ENCODE measurements around the gene TSPAN4.

The TSPAN4 gene, protein sequence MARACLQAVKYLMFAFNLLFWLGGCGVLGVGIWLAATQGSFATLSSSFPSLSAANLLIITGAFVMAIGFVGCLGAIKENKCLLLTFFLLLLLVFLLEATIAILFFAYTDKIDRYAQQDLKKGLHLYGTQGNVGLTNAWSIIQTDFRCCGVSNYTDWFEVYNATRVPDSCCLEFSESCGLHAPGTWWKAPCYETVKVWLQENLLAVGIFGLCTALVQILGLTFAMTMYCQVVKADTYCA

DNA sequence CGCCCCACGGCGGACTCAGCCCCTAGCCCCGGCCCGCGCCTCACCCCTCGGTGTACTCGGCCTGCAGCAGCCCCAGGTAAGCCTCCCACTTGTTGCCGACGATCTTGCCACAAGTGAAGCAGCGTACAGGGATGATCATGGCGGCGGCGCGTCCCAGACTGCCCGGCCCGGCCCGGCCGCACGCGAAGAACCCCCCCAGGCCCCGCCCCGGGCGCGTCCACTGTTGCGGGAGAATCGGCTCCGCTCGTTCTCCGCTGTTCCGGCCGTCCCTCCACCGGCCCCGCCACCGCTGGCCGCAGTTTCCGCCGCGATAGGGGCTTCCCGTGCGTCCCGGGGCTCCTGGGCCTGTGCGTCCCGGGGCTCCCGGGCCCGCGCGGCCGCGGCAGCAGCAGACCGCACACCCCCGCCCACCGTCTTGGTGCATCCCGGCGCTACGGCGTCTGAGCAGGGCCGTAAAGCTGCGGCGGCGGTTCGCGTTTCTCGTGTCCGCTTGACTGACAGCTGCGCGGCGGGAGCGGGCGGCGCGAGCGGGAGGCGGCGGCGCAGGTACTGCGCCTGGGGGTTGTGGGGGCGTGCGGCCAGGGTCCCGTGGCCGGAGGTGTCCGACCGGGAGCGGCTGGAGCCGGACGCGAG lies at the start of gene TSPAN4, which contains the start of gene POLR2L:
TSPAN4 (plus strand) TSS at position 483 of the 633 bp plus-strand sequence. CDS start 7,453 bp downstream, outside the sequence.
POLR2L (minus strand) TSS at position 160 of the 633 bp plus-strand sequence; CDS start at position 139, 21 bp downstream.
- peak; percentile 52 to 97 for DNase-seq

DNA sequence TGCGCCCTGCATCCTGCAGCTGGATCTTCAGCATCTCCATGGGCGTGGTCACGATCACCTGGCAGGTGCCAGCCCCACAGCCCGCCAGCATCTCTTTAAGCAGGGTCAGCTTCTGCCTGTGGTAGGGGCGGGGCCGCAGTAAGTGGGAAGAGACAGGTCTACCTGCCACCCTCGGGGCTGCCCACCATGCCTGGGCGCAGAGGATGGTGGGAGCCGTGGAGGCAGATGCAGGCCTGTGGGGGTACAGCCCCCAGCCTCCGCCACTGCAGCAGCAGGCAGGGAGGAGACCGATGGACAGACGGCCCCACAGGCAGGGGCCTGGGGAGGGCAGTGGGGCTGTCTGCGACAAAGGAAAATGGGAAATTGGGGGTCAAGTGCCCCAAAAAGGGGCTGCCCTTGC lies 49.8 kb upstream of the TSPAN4 start:
- peak in 1 of 2 experiments; percentile 55 for DNase-seq

DNA sequence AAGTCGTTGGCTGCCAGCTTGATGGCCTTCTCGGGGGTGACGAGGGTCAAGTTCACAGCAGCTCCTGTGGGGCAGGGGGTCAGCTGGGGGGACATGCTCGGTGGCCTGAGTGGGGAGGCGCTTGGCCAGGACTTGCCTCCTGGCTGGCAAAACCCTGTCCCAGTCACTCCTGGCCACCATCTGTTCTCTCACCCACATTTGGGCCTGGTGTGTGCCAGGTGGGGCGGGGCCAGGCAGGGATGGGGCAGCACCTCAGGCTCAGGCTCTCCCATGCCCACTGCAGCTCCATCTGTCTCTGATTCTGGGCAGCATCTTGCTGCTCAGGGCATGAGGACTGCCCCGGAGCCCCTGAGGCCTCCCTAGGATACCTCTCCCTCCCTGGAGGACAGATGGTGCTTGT lies 49.1 kb upstream of the TSPAN4 start:
- no peak for DNase-seq

DNA sequence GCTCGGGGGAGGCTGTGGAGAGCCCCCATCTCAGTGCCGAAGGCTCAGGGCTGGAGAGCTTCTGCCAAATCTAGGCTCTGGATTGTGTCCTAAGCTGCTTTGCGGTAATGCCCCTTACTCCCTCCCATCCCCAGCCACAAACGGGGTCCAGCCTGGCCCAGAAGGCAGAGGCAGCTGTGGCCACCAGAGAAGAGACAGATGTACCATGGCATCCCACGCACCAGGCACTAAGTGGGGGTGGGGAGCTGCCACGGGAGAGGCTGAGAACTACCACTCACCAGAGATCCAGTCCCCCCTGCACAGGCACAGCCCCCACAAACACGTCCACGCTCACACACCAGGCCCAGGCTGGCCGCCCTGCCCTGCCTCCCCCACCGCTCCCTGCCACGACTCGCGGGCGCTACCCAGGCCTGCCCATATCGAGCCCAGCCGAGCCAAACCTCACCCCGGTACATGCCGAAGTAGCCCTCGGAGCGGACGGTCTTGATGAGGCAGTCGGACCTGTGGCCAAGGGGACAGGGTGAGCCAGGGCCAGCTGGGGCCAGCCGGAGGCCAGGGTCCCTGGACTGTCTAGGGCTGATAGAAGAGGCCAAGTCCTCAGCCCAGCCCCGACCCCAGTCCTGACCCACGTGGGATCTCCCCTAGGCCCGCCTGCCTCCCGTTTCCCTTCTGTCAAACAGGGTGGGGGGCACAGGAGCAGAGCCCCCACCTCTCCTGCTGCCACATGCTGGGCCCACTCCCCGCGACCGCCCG lies 48.5 kb upstream of the TSPAN4 start:
- no peak for DNase-seq

DNA sequence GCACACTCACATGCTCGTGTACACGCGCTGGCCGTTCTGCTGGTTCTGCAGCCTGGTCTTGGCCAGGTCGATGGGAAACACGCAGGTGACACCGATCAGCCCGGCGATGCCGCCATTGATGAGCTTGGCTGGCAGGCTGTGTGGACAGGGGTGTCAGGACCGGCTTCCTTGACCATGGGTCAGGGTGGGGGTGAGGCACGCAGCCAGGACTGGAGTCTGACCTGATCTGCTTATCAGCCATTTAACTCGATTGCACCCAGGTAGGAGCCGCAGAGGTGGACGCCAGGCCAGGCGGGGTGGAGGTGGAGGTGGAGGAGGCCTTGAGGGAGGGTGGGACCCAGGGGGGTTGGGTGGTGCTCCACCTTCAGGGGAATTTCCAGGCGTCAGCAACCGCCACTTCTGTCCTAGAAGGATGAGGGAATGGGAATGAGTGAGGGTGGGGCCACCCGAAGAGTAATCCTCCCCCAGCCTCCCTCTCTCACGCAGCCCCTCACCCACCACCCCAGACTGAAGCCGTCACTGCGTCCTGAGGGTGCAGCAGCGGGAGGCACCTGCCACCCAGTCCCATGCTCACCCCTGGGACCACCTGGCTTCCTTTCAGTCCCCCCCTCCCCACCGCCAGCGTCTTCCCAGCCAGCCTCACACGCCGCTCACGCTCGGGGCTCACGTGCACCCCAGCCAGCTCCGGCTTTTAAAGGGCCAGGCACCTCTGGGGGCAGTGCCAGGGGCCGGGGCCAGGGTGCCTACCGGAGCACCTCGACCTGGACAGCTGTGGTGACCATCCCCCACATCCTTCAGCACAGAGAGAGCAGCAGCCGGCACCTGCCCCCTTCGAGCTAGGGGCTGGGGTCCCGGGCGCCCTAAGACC lies 47.7 kb upstream of the TSPAN4 start:
- peak in 1 of 2 experiments; percentile 71 for DNase-seq

DNA sequence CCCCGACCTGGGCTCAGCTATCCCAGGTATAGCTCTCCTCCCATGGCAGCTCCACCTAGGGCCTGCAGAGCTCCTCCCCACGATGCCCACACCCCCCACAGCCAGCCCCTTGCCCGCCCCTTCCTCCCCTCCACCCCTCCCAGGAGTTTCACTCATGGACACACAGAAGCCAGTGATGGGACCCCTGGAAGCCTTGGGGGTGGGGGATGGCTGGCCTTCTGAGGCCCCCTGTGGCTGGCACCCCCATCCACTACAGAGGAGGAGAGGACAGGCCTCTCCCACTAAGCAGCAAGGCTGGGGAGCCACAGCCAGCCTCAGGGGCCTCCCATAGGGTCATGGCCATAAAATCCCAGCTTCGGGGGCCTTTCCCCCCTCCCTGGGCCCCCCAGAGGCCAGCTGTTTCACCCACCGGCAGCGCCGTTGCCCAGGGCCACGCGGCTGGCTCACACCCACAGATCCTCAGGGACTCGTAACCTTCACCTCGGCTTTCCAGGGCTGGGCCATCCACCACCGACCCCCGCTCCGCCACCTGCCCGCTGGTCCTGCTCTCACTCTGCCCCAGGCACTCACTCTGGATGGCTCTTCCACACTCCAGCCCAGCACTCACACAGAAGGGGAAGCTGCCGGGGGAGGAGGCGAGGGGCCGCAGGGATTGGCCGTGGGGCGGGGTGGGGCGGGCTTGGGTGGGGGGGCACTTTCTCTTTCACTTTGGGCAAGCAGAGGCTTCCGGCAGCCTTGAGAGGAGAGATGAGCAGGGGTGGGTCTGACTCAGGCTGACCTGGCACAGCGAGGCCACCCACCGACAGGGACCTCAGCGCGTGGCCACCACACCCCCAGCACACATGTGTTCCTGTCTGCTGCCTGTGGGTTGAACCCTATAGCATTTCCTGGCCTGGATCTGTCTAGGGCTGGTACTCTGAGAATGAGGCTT lies 46.8 kb upstream of the TSPAN4 start:
- DNase-seq = peak; percentile 74 to 91

DNA sequence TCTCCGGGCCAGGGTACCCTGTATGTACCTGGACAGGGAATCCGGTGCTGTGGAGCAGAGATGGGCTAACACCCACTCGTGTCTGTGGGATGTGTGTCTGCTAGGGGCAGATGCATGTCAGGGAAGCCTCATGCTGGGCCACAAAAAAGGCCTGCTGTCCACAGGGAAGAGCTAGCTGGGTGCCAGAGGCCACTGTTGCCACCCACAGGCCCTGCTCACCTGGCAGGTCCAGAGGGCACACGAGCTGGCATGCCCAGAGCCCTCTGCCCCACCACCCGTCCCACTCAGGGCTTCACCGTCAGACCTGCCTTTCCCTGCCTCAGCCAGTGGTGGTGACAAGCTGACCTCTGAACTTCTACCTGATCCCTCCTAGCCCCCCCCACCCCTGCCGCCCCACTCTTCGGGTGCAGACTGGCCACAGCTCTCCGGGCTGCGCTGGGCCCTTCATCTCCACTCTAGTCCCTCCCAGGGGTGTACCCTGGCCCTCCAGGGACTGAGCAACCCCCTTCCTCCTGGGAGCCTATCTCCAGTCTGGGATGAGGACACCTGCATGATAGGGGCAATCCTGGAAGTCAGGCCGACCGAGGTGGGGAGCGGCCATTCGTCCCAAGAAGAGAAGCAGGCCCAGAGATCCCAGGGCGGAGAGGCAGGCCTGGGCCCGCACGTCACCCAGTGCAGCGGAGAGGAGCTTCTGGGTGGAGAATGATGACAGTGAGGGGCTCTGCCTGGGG lies 45.9 kb upstream of the TSPAN4 start:
- no peak for DNase-seq

DNA sequence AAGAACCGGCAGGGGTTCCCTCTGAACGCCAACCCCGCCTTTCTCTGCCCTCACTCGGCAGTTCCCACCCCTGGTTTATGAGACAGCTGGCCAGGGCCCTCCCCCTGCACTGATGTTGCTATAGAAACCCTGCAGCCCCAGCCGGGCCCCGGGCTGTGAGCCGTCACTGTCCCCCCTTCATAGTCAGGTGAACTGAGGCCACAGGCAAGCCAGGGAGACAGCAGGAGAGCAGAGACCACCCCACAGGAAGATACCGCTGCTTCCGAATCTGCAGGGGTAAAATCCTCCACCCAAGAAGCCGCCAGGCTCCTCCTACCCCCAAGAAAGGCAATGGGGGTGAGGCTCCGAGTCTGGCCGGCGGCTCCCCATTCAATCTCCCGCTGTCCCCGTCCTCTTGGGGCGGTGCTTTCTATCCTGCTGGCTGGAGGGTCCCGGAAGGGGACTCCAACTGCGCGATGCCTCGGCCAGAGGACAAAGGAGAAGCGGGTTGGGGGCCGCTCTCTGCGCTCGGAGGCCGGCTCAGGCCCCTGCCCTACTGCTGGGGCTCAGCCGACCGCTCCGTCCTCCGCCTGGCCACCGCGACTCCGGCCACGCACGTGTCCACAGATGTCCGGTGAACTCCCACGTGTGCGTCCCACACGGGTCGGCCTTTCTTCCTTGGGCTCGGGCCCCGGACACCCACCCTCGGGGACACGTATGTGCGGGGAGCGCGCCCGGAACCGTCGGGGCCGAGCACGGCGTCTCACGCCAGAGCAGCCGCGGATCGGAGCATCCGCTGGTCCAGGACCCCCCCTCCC lies 45.2 kb upstream of the TSPAN4 start:
- DNase-seq = peak; percentile 81 to 94

DNA sequence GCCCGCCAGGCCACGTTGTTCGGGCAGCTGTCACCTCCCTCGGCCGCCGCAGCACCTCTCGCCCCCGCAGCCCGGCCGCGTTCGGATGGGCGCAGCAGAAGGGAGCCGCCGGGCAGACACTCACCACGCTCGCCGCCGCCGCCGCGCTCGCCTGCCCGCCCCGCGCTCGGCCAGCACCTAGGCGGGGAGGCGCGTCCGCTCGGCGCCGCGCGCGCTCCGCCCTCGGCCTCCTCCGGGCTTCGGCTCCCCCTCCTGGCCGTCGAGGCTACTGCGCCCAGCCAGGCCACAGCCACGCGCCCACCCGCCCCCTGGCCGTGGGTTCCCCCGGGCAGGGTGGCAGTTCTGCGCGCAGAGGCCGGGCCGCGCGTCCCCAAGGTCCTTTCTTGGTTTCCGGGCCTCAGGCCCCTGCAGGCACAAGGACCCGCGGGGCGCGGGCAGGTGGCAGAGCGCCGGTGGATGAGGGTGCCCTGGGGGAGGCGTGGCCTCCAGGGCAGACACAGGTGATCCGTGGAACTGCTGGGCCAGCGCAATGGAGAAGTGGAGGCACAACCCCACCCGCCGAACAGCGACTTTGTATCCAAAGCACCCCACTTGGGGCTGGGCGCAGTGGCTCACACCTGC lies 44.4 kb upstream of the TSPAN4 start, which contains the start of gene SLC25A22:
SLC25A22 (minus strand) TSS at position 189 of the 621 bp plus-strand sequence. CDS start 3,275 bp downstream, outside the sequence.
- peak in 1 of 2 experiments; percentile 92 for DNase-seq

DNA sequence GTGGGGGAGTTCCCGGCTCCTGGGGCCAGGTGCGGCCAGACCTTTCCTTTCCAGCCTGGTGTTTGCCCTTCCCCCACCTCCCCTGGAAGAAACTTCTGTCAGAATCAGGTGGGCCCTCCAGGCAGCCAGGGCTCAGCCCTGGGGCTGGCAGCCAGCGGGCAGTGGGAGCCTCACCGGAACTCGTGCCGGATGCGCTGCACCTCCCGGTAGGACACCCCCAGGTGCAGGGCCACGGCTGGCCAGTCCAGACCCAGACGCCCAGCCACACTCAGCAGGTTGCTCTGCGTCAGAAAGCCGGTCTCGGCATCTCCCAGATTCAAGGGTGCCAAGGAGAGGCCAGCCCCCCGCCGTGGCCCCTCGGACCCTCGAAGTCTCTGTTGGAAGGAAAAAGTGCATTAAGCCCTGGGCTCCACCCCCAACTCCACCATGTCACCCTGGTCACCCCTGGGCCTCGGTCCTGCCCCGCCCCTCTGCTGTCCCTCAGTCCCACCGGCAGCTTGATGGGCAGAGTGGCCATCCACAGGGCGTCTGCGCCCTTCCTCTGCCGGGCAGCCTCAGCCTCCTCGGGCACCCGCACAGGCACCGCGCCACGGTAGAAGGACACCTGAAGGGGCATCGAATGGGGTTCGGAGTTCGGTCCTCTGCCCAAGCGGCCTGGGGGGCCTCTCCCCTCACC lies 42.9 kb upstream of the TSPAN4 start:
- DNase-seq = no peak

DNA sequence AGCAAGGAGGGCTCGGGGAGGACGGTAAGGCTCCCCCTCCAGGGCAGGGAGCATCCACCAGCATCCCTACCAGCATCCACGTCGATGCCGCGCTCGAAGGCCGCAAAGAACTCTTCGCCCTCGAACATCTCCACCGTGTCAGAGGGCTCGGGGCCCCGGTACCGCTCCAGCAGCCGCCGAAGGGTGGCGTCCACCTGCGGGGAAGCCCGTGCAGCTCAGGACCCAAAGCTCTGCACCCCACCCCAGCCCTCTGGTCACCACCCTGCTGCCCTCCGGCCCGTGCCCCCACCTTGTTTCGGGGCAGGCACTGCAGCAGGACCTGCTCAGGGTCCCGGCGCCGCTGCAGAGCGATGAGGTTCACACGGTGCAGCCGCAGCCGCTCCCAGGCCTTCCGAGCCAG lies 42.2 kb upstream of the TSPAN4 start:
- no peak for DNase-seq

DNA sequence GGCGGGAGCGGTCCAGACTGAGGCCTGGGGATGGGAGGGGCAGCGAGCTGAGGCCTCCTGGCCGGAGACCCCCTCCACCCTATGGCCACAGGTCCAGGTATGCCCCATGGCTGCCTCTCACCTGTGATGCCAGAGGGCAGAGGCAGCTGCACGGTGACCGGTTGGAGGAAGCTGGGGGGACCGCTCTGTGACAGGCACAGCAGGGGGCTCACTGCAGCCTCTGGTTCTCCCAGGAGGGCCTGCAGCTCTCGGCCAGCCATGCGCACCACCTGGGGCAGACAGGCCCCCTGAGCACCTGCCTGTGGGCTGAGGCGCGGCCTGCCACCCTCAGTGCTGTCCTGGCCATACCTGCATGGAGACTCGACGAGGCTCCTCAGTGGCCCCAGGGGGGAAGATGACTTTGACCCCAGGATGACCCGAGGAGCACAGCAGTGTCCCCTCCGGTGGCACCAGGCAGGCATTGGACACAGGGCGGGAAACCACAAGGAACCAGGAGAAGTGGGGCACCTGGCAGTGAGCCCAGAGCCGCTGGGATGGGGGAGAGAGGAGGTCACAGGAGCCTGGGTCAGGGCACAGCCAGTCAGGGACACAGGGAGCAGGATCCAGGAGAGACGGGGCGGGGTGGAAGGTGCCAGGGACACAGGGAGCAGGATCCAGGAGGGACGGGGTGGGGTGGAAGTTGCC lies 41.4 kb upstream of the TSPAN4 start:
- no peak for DNase-seq

DNA sequence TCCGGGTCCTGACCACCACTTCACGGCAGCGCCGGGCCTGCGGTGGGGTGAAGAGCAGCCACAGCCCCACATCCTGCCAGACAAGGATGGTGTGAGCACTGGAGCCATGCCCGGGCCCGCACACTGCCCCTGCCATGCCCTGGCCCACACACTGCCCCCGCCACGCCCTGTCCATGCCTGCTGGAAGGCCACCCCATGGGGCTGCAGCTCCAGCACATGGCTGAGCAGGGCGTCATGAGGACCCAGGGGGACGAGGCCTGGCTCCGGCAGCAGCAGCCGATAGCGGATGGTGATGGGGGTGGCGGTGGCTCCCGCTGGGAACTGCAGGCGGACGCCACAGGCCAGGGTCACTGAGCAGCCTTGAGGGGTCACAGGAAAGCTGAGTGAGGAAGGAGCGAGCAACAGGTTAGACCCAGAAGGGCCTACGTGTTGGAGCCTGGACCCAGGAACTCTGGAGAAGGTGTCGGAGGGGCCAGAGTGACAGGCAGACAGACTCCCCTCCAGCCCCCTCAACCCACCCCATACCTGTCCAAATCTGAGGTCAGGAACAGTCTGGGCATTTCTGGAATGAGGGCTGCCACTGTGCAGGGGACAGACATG lies 40.5 kb upstream of the TSPAN4 start:
- DNase-seq = no peak

DNA sequence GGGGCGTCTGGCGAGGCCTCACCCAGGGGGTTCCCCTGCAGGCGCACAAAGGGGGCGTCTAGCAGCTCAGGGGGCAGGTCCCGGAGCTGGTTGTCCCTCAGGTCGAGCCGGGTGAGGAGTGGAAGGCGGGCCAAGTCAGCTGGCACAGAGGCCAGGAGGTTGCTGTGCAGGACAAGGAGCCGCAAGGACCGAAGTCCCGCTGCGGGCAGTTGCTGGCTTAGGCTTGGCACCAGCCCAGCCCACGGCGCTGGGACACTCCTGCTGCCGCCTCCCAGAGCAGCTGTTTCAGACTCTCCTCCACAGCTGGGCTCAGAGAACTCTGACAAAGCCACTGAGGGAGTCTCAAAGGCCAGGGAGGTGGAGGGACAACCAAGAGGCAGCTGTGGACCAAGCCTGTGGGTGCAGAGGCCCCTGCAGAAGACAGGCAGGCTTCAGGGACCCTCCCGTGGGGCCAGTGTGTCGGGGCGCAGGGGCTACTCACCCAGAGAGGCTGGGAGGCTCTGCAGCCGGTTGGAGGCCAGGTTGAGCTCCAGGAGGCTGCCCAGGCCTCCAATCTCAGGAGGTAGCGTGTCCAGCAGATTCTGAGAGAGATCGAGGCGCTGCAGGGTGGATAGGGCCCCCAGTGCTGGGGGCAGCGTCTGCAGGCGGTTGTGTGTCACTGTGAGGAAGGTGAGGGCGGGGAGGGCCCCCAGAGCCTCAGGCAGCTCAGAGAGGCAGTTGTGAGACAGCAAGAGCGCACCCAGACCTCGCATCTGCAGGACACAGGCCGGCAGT lies 39.8 kb upstream of the TSPAN4 start:
- no peak for DNase-seq

DNA sequence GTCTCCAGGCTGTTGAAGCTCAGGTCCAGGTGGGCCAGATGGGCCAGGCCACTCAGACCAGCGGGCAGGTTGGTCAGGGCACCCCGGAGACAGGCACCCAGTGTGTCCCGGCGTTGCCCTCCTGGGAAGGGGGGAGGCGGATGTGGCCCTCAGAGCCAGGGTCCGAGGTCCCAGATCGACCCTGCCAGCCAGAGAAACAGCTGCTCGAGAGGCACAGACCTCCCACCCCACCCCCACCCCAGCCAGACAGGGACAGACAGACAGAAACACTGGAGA lies 39.2 kb upstream of the TSPAN4 start:
- DNase-seq = no peak

DNA sequence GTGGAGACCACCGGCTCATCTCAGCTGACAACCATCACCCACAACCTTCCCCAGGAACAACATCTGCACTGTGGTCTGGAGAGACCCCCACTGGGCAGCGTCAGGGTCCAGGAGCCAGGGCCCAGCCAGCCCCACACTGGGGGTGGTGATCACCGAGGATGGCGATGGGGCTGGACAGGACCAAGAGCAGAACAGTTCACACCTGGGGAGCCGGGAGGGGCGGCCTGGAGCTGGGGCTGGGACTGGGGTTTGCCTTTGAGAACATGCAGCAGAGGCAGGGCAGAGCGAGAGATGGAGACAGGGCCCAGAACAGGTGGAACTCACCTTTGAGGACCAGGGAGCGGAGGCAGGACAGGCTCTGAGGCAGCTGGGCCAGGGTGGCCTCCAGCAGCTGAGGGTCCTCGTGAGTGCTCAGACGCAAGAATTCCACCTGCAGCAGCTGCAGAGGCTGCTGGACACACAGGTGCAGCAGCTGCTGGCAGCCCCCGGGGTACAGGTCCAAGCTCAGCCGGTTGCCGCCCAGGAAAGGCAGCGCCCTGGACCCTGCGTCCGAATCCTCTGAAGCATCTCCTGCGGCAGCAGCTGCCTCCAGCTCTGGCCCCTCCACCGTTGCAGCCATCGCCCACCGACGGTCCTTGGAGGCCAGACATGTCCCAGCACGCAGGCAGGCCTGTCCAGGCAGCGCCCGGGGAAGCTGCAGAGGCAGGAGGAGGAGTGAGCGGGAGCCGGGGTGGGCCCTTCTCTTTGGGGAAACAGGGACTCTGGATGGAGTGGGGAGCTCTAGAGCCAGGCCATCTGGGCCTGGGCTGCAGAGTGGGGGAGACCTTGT lies 38.7 kb upstream of the TSPAN4 start:
- peak; percentile 71 to 93 for DNase-seq

Data from NCI-H526 (cell line).